ENCODE results near the gene ZNF236. TPM values are rescaled to one million over a fixed set of nuclear protein-coding genes. Genes with fewer than 3 reads are reported as not detected.

The ZNF236 gene
- total and polyA plus RNA-seq, 2 of the 8 experiments (the other 6 are each of a cell fraction or from before 2014, with no cell fraction given): 6.7 to 14.5 TPM

DNA sequence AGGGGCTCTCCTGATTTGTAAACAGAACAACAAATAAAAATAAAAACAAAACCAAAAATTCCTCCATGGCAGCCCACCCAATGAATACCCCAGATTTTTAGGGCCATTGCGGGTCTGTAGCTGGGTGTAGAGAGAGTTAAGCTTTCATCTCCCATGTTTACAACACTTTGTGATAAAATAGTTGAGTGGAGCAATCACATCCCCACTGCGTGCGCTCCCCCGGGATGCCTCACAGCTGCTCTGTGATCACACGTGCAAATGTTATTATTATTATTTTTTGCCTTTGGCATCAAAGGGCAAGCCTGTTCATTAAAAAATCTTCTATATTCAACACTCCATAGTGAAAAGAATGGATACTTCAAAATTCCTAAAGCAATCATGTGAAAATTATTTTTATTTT is 192.2 kb downstream of the ZNF236 start:
- Histone ChIP-seq H3K14ac (ENCODE audit: insufficient read length) (no peak overlapping the region), H3K23me2 (ENCODE audit: low read depth, low read length) (peaks cover 11% of the 10 kb centered on the region; the same call in 1 of the 2 replicates), H3K4me2 (ENCODE audit: insufficient read depth in 1 of 2, low read depth in 2 of 2, low read length in 2 of 2) (no peak overlapping the region), H3K4me1 (replicated peaks in 1 of 4; ENCODE audit: control insufficient read depth in 3 of 4, insufficient read depth in 4 of 4, low read length in 3 of 4) (peaks cover 0 to 4% (median 3%) of the 10 kb centered on the region in 4 experiments; a peak in 2 of 7 replicates), H3K56ac (replicated peaks; ENCODE audit: insufficient read length, low read depth, low read length) (no peak overlapping the region), H3K9ac (replicated peaks in 1 of 4; ENCODE audit: extremely low read depth in 1 of 4, low read depth in 3 of 4, low read length in 3 of 4) (no peak overlapping the region), H2BK120ac (replicated peaks; ENCODE audit: low read depth, low read length) (no peak overlapping the region), H3K27ac (ENCODE audit: low read depth, low read length) (no peak overlapping the region), H4K91ac (replicated peaks; ENCODE audit: insufficient read length, low read length) (no peak overlapping the region), H3K4ac (replicated peaks; ENCODE audit: insufficient read length, low read depth, low read length) (no peak overlapping the region), H3K36me3 (ENCODE audit: control insufficient read depth in 2 of 4, insufficient read depth in 4 of 4, low read length in 3 of 4) (no peaks in the 10 kb centered on the region), H3K23ac (ENCODE audit: insufficient read length) (no peak overlapping the region), H3K79me1 (ENCODE audit: low read depth, low read length) (no peaks in the 10 kb centered on the region; the same call in 1 of the 2 replicates), H2BK5ac (ENCODE audit: low read depth, low read length) (no peak overlapping the region), H2BK12ac (ENCODE audit: low read depth, low read length) (no peak overlapping the region), H3K79me2 (ENCODE audit: control insufficient read depth in 1 of 2, insufficient read depth in 2 of 2, low read length in 2 of 2) (no peaks in the 10 kb centered on the region), H4K5ac (ENCODE audit: insufficient read length, low read depth, low read length) (no peak overlapping the region), H3K27me3 (replicated peaks in 1 of 4; ENCODE audit: control insufficient read depth in 3 of 4, extremely low read depth in 1 of 4, insufficient read depth in 3 of 4, low read length in 3 of 4) (no peaks in the 10 kb centered on the region; a peak in 1 of 7 replicates), H2AFZ (ENCODE audit: low read length) (no peak overlapping the region), H4K8ac (ENCODE audit: extremely low read depth, insufficient read depth, low read length) (no peak overlapping the region), H3K4me3 (ENCODE audit: extremely low read depth in 1 of 4, insufficient read depth in 2 of 4, low read depth in 3 of 4, low read length in 4 of 4) (no peak overlapping the region), H3K18ac (ENCODE audit: extremely low read depth, low read length) (no peak overlapping the region), H4K20me1 (replicated peaks in 1 of 2; ENCODE audit: control insufficient read depth in 1 of 2, insufficient read depth in 2 of 2, low read length in 2 of 2) (peaks cover 0 to 1% of the 10 kb centered on the region in 2 experiments), H2BK20ac (ENCODE audit: low read length) (no peak overlapping the region), H2BK15ac (ENCODE audit: low read length) (no peak overlapping the region), H2AK5ac (ENCODE audit: low read depth, low read length) (no peak overlapping the region), H3K9me3 (ENCODE audit: insufficient read depth in 2 of 2, low read depth in 1 of 2, low read length in 1 of 2) (no peaks in the 10 kb centered on the region)
- ChIA-PET POLR2A (ENCODE audit: partially characterized antibody) (no interaction called here), CTCF (ENCODE audit: partially characterized antibody) (interaction anchor here (1.2 to 7.5 kb wide), 4 partner anchors 8 to 14 kb away, joined by 3 to 33 read pairs (median 4); no protein-coding TSS in a partner anchor)
- FAIRE-seq (no peak), DNase-seq (ENCODE audit: low read depth in 1 of 2, low spot score in 2 of 2) (no peak)
- no peak for TF ChIP-seq JUND (IDR thresholded peaks at IDR 0.05; ENCODE audit: low read length)
- TF ChIP-seq YY1 (IDR thresholded peaks at IDR 0.05; ENCODE audit: low read depth, low read length): no peak
- no peak for TF ChIP-seq CBX8 (IDR thresholded peaks at IDR 0.05; ENCODE audit: borderline replicate concordance, low read depth, low read length)
- TF ChIP-seq SIRT6 (IDR thresholded peaks at IDR 0.05; ENCODE audit: low read length): no peak
- no peak for TF ChIP-seq CBX5 (IDR thresholded peaks at IDR 0.05; ENCODE audit: low read depth, low read length)
- TF ChIP-seq RXRA (IDR thresholded peaks at IDR 0.05; ENCODE audit: insufficient read depth, low read depth, low read length): no peak
- no peak for TF ChIP-seq MAFK (IDR thresholded peaks at IDR 0.05; ENCODE audit: low read depth, low read length)
- TF ChIP-seq CHD1 (IDR thresholded peaks at IDR 0.05; ENCODE audit: low read depth, low read length): no peak
- TF ChIP-seq GTF2F1 (IDR thresholded peaks at IDR 0.05; ENCODE audit: borderline replicate concordance, low read depth, low read length): no peak
- no peak for TF ChIP-seq KDM5A (IDR thresholded peaks at IDR 0.05; ENCODE audit: low read length)
- TF ChIP-seq TEAD4 (IDR thresholded peaks at IDR 0.05; ENCODE audit: low read depth, low read length): no peak
- TF ChIP-seq CTBP2 (IDR thresholded peaks at IDR 0.05; ENCODE audit: borderline replicate concordance, insufficient read depth, insufficient read length, low read length): no peak
- no peak for TF ChIP-seq ZNF274 (IDR thresholded peaks at IDR 0.05; ENCODE audit: borderline replicate concordance, extremely low read depth, low read length)
- 94% methylated on average over 5 of the region's 5 CpGs; no CpG with 5 or more reads in 1 of the 2 experiments for WGBS, 2 experiments (ENCODE audit: extremely low coverage in 1 of 2, insufficient coverage in 1 of 2, insufficient read length in 1 of 2, insufficient replicate concordance in 2 of 2, low coverage in 1 of 2, low lambda C conversion rate in 2 of 2, missing lambda C conversion rate in 1 of 2)

Measured in H1 (cell line).